Testis (tissue), 2 donors: Measurements from ENCODE around the gene POLR3GL.

Experiments used
- POLR2A ChIP-seq: fragments of 450-650 bp; IDR thresholded peaks from one replicate; pipeline ENCODE4 v1.6.1; 2017; ENCODE audit warnings: antibody characterized with exemption, mild to moderate bottlenecking, moderate library complexity
- TF ChIP-seq, protein P1 (sequence below), 3 experiments: fragments of 450-650 bp in 2 of 3; fragments of 200-600 bp in 1 of 3; sonication (generic) in 1 of 3; IDR thresholded peaks; one replicate each; pipeline ENCODE4 v1.5.1; 2016 to 2019; ENCODE audit warnings: antibody characterized with exemption in 3 of 3, mild to moderate bottlenecking in 2 of 3, moderate library complexity in 1 of 3

DNA sequence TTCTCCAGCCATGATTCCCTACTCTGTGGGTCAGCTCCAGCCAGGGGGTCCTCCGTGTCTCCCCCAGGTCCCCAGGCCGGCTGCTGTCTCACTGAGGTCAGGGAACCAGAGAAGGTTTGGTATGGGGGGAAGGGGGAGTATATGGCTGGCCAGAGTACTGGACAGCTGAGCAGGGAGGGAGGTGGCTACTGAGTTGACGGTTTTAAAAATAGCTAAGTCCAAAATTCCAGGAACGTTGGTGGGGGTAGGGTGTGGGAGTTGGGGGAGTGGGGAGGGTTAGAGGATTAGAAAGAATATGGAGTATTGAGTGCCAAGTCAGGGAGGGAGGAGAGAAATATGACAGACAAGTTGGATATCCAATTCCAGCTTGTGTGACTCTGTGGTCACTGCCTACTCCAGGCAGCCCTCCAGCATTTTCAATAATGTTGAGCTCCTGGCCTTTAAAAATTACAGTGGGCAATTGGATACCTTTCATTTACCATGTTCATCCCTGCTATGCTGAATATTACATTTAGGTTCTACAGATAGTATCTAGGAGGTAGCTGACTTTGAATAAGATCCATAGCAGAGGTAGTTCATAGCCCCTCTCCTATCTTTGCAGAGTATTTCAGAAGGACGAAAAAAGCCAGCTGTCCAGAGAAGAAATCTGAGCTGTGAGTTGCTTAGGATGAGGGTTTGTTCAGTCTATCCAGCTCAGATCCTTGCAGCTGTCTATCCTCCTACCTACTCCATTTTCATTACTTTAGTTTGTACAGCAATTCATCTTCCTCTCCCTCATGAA is 57.3 kb downstream of the POLR3GL start, which contains the start of gene HJV:
- TF ChIP-seq POLR2A, result no peak
- TF ChIP-seq, protein P1, sequence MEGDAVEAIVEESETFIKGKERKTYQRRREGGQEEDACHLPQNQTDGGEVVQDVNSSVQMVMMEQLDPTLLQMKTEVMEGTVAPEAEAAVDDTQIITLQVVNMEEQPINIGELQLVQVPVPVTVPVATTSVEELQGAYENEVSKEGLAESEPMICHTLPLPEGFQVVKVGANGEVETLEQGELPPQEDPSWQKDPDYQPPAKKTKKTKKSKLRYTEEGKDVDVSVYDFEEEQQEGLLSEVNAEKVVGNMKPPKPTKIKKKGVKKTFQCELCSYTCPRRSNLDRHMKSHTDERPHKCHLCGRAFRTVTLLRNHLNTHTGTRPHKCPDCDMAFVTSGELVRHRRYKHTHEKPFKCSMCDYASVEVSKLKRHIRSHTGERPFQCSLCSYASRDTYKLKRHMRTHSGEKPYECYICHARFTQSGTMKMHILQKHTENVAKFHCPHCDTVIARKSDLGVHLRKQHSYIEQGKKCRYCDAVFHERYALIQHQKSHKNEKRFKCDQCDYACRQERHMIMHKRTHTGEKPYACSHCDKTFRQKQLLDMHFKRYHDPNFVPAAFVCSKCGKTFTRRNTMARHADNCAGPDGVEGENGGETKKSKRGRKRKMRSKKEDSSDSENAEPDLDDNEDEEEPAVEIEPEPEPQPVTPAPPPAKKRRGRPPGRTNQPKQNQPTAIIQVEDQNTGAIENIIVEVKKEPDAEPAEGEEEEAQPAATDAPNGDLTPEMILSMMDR (IDR thresholded peaks at IDR 0.05), result no peak
